ENCODE results near the gene CAMK2G.
"Not testable (repeated sequence)": the region's sequence is repeated elsewhere in the genome, so short reads cannot be mapped to it uniquely, and the experiment has no call there.

Gene CAMK2G

GRCh38 chr10:73891540-73891939, 17.2 kb upstream of the CAMK2G start:
- Histone ChIP-seq H2BK120ac (ENCODE audit: low read depth, low read length) (no peak overlapping the region), H3K9ac (ENCODE audit: low read depth, low read length, poor library complexity) (no peak overlapping the region), H4K8ac (ENCODE audit: low read depth, low read length) (no peak overlapping the region), H2BK12ac (ENCODE audit: low read length) (no peak overlapping the region), H3K27me3 (ENCODE audit: control insufficient read depth in 3 of 3, insufficient read depth in 3 of 3, low read depth in 1 of 3, low read length in 3 of 3) (no peaks in the 10 kb centered on the region), H3K23ac (ENCODE audit: low read depth, low read length, poor library complexity) (no peak overlapping the region), H3K27ac (replicated peaks; ENCODE audit: low read length) (no peak overlapping the region), H3K4me3 (ENCODE audit: low read length in 2 of 2) (no peak overlapping the region), H3K79me1 (ENCODE audit: low read depth, low read length) (no peaks in the 10 kb centered on the region), H2AK5ac (ENCODE audit: low read depth, low read length) (no peak overlapping the region), H3K14ac (ENCODE audit: low read length) (no peak overlapping the region), H2BK15ac (ENCODE audit: low read length) (no peak overlapping the region), H2BK5ac (ENCODE audit: low read length) (no peak overlapping the region), H3K4ac (ENCODE audit: low read length) (no peak overlapping the region), H3K18ac (ENCODE audit: low read length) (no peak overlapping the region), H3K4me1 (ENCODE audit: control insufficient read depth in 2 of 2, insufficient read depth in 1 of 2, low read depth in 1 of 2, low read length in 2 of 2) (peaks cover 6 to 7% of the 10 kb centered on the region in 2 donors), H3K4me2 (ENCODE audit: insufficient read depth, low read length, poor library complexity, severe bottlenecking) (no peak overlapping the region), H3K36me3 (replicated peaks in 1 of 2; ENCODE audit: control insufficient read depth in 2 of 2, insufficient read depth in 2 of 2, low read length in 2 of 2) (no peaks in the 10 kb centered on the region), H2AFZ (ENCODE audit: low read length) (peak overlapping the region; percentile 24), H4K91ac (ENCODE audit: low read depth, low read length, poor library complexity) (no peak overlapping the region), H3K9me3 (replicated peaks in 1 of 2; ENCODE audit: control insufficient read depth in 2 of 2, insufficient read depth in 1 of 2, low read depth in 1 of 2, low read length in 2 of 2) (no peaks in the 10 kb centered on the region)
- WGBS, 2 donors (ENCODE audit: extremely low coverage in 2 of 2, insufficient read length in 2 of 2, insufficient replicate concordance in 1 of 2) = no CpG with 5 or more reads among the region's 5 CpGs
- DNase-seq (ENCODE audit: low spot score) = no peak

- not testable (repeated sequence) for H2BK120ac ChIP-seq (ENCODE audit: low read depth, low read length); H3K36me3 ChIP-seq (replicated peaks in 1 of 2; ENCODE audit: control insufficient read depth in 2 of 2, insufficient read depth in 2 of 2, low read length in 2 of 2); H3K9me3 ChIP-seq (replicated peaks in 1 of 2; ENCODE audit: control insufficient read depth in 2 of 2, insufficient read depth in 1 of 2, low read depth in 1 of 2, low read length in 2 of 2); H3K4me2 ChIP-seq (ENCODE audit: insufficient read depth, low read length, poor library complexity, severe bottlenecking); H4K8ac ChIP-seq (ENCODE audit: low read depth, low read length); H3K23ac ChIP-seq (ENCODE audit: low read depth, low read length, poor library complexity); H3K27me3 ChIP-seq (ENCODE audit: control insufficient read depth in 3 of 3, insufficient read depth in 3 of 3, low read depth in 1 of 3, low read length in 3 of 3); H2BK5ac ChIP-seq (ENCODE audit: low read length); H3K27ac ChIP-seq (replicated peaks; ENCODE audit: low read length); H2AK5ac ChIP-seq (ENCODE audit: low read depth, low read length); H3K14ac ChIP-seq (ENCODE audit: low read length); H2BK12ac ChIP-seq (ENCODE audit: low read length); H4K91ac ChIP-seq (ENCODE audit: low read depth, low read length, poor library complexity); H3K4me1 ChIP-seq (ENCODE audit: control insufficient read depth in 2 of 2, insufficient read depth in 1 of 2, low read depth in 1 of 2, low read length in 2 of 2); H3K9ac ChIP-seq (ENCODE audit: low read depth, low read length, poor library complexity); H3K79me1 ChIP-seq (ENCODE audit: low read depth, low read length); DNase-seq (ENCODE audit: low spot score); H2BK15ac ChIP-seq (ENCODE audit: low read length); H3K4me3 ChIP-seq (ENCODE audit: low read length in 2 of 2); H3K4ac ChIP-seq (ENCODE audit: low read length); H2AFZ ChIP-seq (ENCODE audit: low read length); H3K18ac ChIP-seq (ENCODE audit: low read length)
- WGBS, 2 donors (ENCODE audit: extremely low coverage in 2 of 2, insufficient read length in 2 of 2, insufficient replicate concordance in 1 of 2) = no CpG with 5 or more reads among the region's 3 CpGs
These were observed 16.5 kb upstream of the CAMK2G start for GRCh38 chr10:73890830-73891229.

- no peak overlapping the region for H2AFZ ChIP-seq (ENCODE audit: low read length)
- H3K27me3 ChIP-seq (ENCODE audit: control insufficient read depth in 3 of 3, insufficient read depth in 3 of 3, low read depth in 1 of 3, low read length in 3 of 3) = no peaks in the 10 kb centered on the region
- DNase-seq (ENCODE audit: low spot score) = no peak
- H3K4me3 ChIP-seq (ENCODE audit: low read length in 2 of 2) = no peak overlapping the region
- no peaks in the 10 kb centered on the region for H3K79me1 ChIP-seq (ENCODE audit: low read depth, low read length)
- H3K36me3 ChIP-seq (replicated peaks in 1 of 2; ENCODE audit: control insufficient read depth in 2 of 2, insufficient read depth in 2 of 2, low read length in 2 of 2) = no peaks in the 10 kb centered on the region
- H3K9ac ChIP-seq (ENCODE audit: low read depth, low read length, poor library complexity) = no peak overlapping the region
- H3K9me3 ChIP-seq (replicated peaks in 1 of 2; ENCODE audit: control insufficient read depth in 2 of 2, insufficient read depth in 1 of 2, low read depth in 1 of 2, low read length in 2 of 2) = no peaks in the 10 kb centered on the region
- WGBS, 2 donors (ENCODE audit: extremely low coverage in 2 of 2, insufficient read length in 2 of 2, insufficient replicate concordance in 1 of 2) = no CpG with 5 or more reads among the region's 5 CpGs
- H2BK12ac ChIP-seq (ENCODE audit: low read length) = no peak overlapping the region
- H3K4me2 ChIP-seq (ENCODE audit: insufficient read depth, low read length, poor library complexity, severe bottlenecking) = no peak overlapping the region
- H3K18ac ChIP-seq (ENCODE audit: low read length) = no peak overlapping the region
- no peak overlapping the region for H2BK15ac ChIP-seq (ENCODE audit: low read length)
- H2BK5ac ChIP-seq (ENCODE audit: low read length) = no peak overlapping the region
- no peak overlapping the region for H3K14ac ChIP-seq (ENCODE audit: low read length)
- no peak overlapping the region for H3K27ac ChIP-seq (replicated peaks; ENCODE audit: low read length)
- no peak overlapping the region for H2BK120ac ChIP-seq (ENCODE audit: low read depth, low read length)
- H3K4me1 ChIP-seq (ENCODE audit: control insufficient read depth in 2 of 2, insufficient read depth in 1 of 2, low read depth in 1 of 2, low read length in 2 of 2) = peaks cover 6 to 9% of the 10 kb centered on the region in 2 donors
- H3K4ac ChIP-seq (ENCODE audit: low read length) = no peak overlapping the region
- no peak overlapping the region for H4K91ac ChIP-seq (ENCODE audit: low read depth, low read length, poor library complexity)
- no peak overlapping the region for H2AK5ac ChIP-seq (ENCODE audit: low read depth, low read length)
- H3K23ac ChIP-seq (ENCODE audit: low read depth, low read length, poor library complexity) = no peak overlapping the region
- no peak overlapping the region for H4K8ac ChIP-seq (ENCODE audit: low read depth, low read length)
These were observed 15.9 kb upstream of the CAMK2G start for GRCh38 chr10:73890261-73890660.

GRCh38 chr10:73889416-73889815, 15.1 kb upstream of the CAMK2G start:
- H2BK12ac ChIP-seq (ENCODE audit: low read length); H3K36me3 ChIP-seq (replicated peaks in 1 of 2; ENCODE audit: control insufficient read depth in 2 of 2, insufficient read depth in 2 of 2, low read length in 2 of 2); H3K9me3 ChIP-seq (replicated peaks in 1 of 2; ENCODE audit: control insufficient read depth in 2 of 2, insufficient read depth in 1 of 2, low read depth in 1 of 2, low read length in 2 of 2); H4K8ac ChIP-seq (ENCODE audit: low read depth, low read length); H3K4me3 ChIP-seq (ENCODE audit: low read length in 2 of 2); H4K91ac ChIP-seq (ENCODE audit: low read depth, low read length, poor library complexity); H2BK120ac ChIP-seq (ENCODE audit: low read depth, low read length); H3K23ac ChIP-seq (ENCODE audit: low read depth, low read length, poor library complexity); H3K9ac ChIP-seq (ENCODE audit: low read depth, low read length, poor library complexity); H3K18ac ChIP-seq (ENCODE audit: low read length); H3K79me1 ChIP-seq (ENCODE audit: low read depth, low read length); H2BK5ac ChIP-seq (ENCODE audit: low read length); H3K4me2 ChIP-seq (ENCODE audit: insufficient read depth, low read length, poor library complexity, severe bottlenecking); H3K27ac ChIP-seq (replicated peaks; ENCODE audit: low read length); H3K4me1 ChIP-seq (ENCODE audit: control insufficient read depth in 2 of 2, insufficient read depth in 1 of 2, low read depth in 1 of 2, low read length in 2 of 2); H3K27me3 ChIP-seq (ENCODE audit: control insufficient read depth in 3 of 3, insufficient read depth in 3 of 3, low read depth in 1 of 3, low read length in 3 of 3); H3K4ac ChIP-seq (ENCODE audit: low read length); H3K14ac ChIP-seq (ENCODE audit: low read length); DNase-seq (ENCODE audit: low spot score); H2BK15ac ChIP-seq (ENCODE audit: low read length); H2AFZ ChIP-seq (ENCODE audit: low read length); H2AK5ac ChIP-seq (ENCODE audit: low read depth, low read length): not testable (repeated sequence)
- WGBS, 2 donors (ENCODE audit: extremely low coverage in 2 of 2, insufficient read length in 2 of 2, insufficient replicate concordance in 1 of 2) = no CpG with 5 or more reads among the region's 3 CpGs

All from neuronal stem cell (in vitro differentiated cells).